K562 (cell line): Measurements from ENCODE around the gene TTC23L. TPM values are rescaled to one million over a fixed set of nuclear protein-coding genes. Genes with fewer than 3 reads are reported as not detected.
A peak's percentile ranks its signal among the peaks of the same experiment; 100 is the strongest.

ENCODE experiments used
- C11orf30 ChIP-seq: fragments of 450-650 bp; IDR thresholded peaks from 2 replicates; pipeline ENCODE4 v1.6.1; 2016; ENCODE audit warnings: low read depth, mild to moderate bottlenecking
- CREB1 ChIP-seq, 2 experiments: sonication (generic) in 1 of 2; formaldehyde crosslinking in 1 of 2; IDR thresholded peaks; 2 replicates each; pipeline versions ENCODE4 v1.6.1 to v1.8.0; 2012 to 2022; ENCODE audit warnings: inconsistent platforms in 1 of 2, mild to moderate bottlenecking in 1 of 2, missing genetic modification reagents in 1 of 2, moderate library complexity in 1 of 2
- DACH1 ChIP-seq: fragments of 450-650 bp; IDR thresholded peaks from 2 replicates; pipeline ENCODE4 v1.6.1; 2018; ENCODE audit not compliant: partially characterized antibody
- EP300 ChIP-seq: IDR thresholded peaks from 2 replicates; pipeline ENCODE4 v1.6.1; 2012; ENCODE audit warnings: low read length, improper control_type of control experiment
- ESRRB ChIP-seq: fragments of 250-450 bp; sonication (Bioruptor Pico); IDR thresholded peaks from 2 replicates; pipeline ENCODE4 v1.5.0; 2020; ENCODE audit warnings: mild to moderate bottlenecking, moderate library complexity, borderline replicate concordance
- HMG20A ChIP-seq: fragments of 450-650 bp; formaldehyde crosslinking; conservative IDR thresholded peaks from 2 replicates; pipeline ENCODE4 v1.4.0; 2020; ENCODE audit warnings: mild to moderate bottlenecking, mixed read lengths
- POLR3A ChIP-seq: IDR thresholded peaks from 2 replicates; pipeline ENCODE4 v1.6.1; 2011; ENCODE audit warnings: borderline replicate concordance, mild to moderate bottlenecking, moderate library complexity; ENCODE audit not compliant: insufficient read length, insufficient read depth; ENCODE audit errors: extremely low read depth
- ZFX ChIP-seq: sonication (generic); formaldehyde crosslinking; IDR thresholded peaks from 2 replicates; pipeline ENCODE4 v1.8.0; 2022; ENCODE audit warnings: mild to moderate bottlenecking, missing genetic modification reagents, moderate library complexity
- ZNF175 ChIP-seq: fragments of 200-800 bp; sonication (Bioruptor generic); IDR thresholded peaks from 2 replicates; pipeline ENCODE4 v1.6.1; 2016; ENCODE audit warnings: low read depth, mild to moderate bottlenecking, missing genetic modification characterization, missing compliant biosample characterization
- ZNF253 ChIP-seq: fragments of 250-450 bp; sonication (Bioruptor Pico); conservative IDR thresholded peaks from 2 replicates; pipeline ENCODE4 v1.6.1; 2021; ENCODE audit warnings: mild to moderate bottlenecking
- polyA plus RNA-seq, 8 experiments: library from polyadenylated mRNA; depleted of rRNA in 4 of 8; stranded (reverse) in 5 of 8; unstranded in 3 of 8; fragments of >200 nt; fragmentation: Nextera tagmentation in 2 of 8; fragmentation: Illumina TruSeq in 1 of 8; extraction: Ambion mirVana in 2 of 8; extraction: Trizol in 1 of 8; gene quantifications; 2 replicates each; pipeline versions ENCODE4 v1.2.1 to v1.2.3, GENCODE V29; 2011 to 2014; ENCODE audit warnings: inconsistent platforms in 1 of 8, missing spikeins in 1 of 8
- total RNA-seq, 7 experiments: library from RNA; depleted of rRNA in 6 of 7; stranded (reverse); fragments of >200 nt in 6 of 7; fragmentation: Illumina TruSeq in 2 of 7; extraction: Trizol in 2 of 7; gene quantifications; 2 replicates each; pipeline versions ENCODE4 v1.2.1 to v1.2.3, GENCODE V29; 2011 to 2021; ENCODE audit warnings: low replicate concordance in 1 of 7
- TF ChIP-seq, protein P1 (sequence below), 2 experiments: fragments of 200-800 bp in 1 of 2; sonication (Bioruptor generic) in 1 of 2; sonication (generic) in 1 of 2; formaldehyde crosslinking in 1 of 2; IDR thresholded peaks in 1 of 2; conservative IDR thresholded peaks in 1 of 2; 2 replicates each; pipeline versions ENCODE4 v1.5.0 to v1.6.1; 2016 to 2020; ENCODE audit warnings: missing compliant biosample characterization in 1 of 2, missing genetic modification characterization in 1 of 2, missing genetic modification reagents in 1 of 2
- TF ChIP-seq, protein P2 (sequence below): sonication (generic); formaldehyde crosslinking; IDR thresholded peaks from 2 replicates; pipeline ENCODE4 v1.8.0; 2022; ENCODE audit warnings: mild to moderate bottlenecking, low read depth, missing genetic modification reagents
- TF ChIP-seq, protein P3 (sequence below): fragments of 450-650 bp; IDR thresholded peaks from 2 replicates; pipeline ENCODE4 v1.6.1; 2017; ENCODE audit warnings: antibody characterized with exemption, mild to moderate bottlenecking
- TF ChIP-seq, protein P4 (sequence below): fragments of 450-650 bp; IDR thresholded peaks from 2 replicates; pipeline ENCODE4 v1.7.0; 2016; ENCODE audit warnings: borderline replicate concordance
- TF ChIP-seq, protein P5 (sequence below): sonication (generic); formaldehyde crosslinking; IDR thresholded peaks from 2 replicates; pipeline ENCODE4 v1.8.0; 2023; ENCODE audit warnings: mild to moderate bottlenecking, missing genetic modification reagents

The TTC23L gene
- total and polyA plus RNA-seq, 9 of the 15 experiments (the other 6 are each of a cell fraction or from before 2014, with no cell fraction given) = 0.03 to 0.32 (median 0.14) TPM; not detected in 2

DNA sequence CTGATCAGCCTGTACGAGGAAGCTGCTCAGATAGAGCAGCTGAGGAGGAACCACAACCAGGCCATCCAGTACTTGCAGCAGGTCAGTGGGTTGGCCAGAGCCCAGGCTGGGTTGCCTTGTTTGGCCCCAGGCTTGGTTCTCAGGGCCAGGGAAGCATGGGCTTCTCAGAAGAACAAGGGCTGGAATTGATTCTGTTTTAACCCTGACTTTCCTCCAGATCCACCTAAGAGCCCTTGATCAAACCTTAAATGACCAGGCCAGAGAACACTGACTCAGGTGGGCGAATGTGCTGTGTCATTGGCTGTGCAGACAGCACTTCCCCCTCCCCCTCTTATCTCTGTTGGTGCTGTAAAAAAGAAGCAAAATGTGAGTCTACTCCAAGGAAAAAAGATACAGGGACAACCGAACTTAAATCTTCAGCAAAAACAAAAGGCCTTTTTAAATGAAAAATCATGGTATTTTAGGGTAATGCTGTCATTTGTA is 28.1 kb downstream of the TTC23L start (continued):
- peak; percentile 87 for TF ChIP-seq EP300
- no peak for TF ChIP-seq HMG20A
- TF ChIP-seq CREB1 (IDR thresholded peaks at IDR 0.05) = no peak; the same call in 1 of the 2 replicates
- TF ChIP-seq CREB1 (CRISPR knock-in tag; IDR thresholded peaks at IDR 0.05) = no peak
- TF ChIP-seq, protein P1, sequence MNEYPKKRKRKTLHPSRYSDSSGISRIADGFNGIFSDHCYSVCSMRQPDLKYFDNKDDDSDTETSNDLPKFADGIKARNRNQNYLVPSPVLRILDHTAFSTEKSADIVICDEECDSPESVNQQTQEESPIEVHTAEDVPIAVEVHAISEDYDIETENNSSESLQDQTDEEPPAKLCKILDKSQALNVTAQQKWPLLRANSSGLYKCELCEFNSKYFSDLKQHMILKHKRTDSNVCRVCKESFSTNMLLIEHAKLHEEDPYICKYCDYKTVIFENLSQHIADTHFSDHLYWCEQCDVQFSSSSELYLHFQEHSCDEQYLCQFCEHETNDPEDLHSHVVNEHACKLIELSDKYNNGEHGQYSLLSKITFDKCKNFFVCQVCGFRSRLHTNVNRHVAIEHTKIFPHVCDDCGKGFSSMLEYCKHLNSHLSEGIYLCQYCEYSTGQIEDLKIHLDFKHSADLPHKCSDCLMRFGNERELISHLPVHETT (CRISPR knock-in tag; conservative IDR thresholded peaks at IDR 0.05 in 1 of 2, IDR thresholded peaks at IDR 0.05 in 1 of 2) = peak in 1 of 2 experiments; percentile 77; a peak in 1 of 4 replicates
- TF ChIP-seq ZNF253 (CRISPR knock-in tag) = no peak
- no peak for TF ChIP-seq ZNF175
- no peak for TF ChIP-seq POLR3A
- TF ChIP-seq, protein P2, sequence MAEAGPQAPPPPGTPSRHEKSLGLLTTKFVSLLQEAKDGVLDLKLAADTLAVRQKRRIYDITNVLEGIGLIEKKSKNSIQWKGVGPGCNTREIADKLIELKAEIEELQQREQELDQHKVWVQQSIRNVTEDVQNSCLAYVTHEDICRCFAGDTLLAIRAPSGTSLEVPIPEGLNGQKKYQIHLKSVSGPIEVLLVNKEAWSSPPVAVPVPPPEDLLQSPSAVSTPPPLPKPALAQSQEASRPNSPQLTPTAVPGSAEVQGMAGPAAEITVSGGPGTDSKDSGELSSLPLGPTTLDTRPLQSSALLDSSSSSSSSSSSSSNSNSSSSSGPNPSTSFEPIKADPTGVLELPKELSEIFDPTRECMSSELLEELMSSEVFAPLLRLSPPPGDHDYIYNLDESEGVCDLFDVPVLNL (CRISPR knock-in tag) = no peak
- TF ChIP-seq, protein P3, sequence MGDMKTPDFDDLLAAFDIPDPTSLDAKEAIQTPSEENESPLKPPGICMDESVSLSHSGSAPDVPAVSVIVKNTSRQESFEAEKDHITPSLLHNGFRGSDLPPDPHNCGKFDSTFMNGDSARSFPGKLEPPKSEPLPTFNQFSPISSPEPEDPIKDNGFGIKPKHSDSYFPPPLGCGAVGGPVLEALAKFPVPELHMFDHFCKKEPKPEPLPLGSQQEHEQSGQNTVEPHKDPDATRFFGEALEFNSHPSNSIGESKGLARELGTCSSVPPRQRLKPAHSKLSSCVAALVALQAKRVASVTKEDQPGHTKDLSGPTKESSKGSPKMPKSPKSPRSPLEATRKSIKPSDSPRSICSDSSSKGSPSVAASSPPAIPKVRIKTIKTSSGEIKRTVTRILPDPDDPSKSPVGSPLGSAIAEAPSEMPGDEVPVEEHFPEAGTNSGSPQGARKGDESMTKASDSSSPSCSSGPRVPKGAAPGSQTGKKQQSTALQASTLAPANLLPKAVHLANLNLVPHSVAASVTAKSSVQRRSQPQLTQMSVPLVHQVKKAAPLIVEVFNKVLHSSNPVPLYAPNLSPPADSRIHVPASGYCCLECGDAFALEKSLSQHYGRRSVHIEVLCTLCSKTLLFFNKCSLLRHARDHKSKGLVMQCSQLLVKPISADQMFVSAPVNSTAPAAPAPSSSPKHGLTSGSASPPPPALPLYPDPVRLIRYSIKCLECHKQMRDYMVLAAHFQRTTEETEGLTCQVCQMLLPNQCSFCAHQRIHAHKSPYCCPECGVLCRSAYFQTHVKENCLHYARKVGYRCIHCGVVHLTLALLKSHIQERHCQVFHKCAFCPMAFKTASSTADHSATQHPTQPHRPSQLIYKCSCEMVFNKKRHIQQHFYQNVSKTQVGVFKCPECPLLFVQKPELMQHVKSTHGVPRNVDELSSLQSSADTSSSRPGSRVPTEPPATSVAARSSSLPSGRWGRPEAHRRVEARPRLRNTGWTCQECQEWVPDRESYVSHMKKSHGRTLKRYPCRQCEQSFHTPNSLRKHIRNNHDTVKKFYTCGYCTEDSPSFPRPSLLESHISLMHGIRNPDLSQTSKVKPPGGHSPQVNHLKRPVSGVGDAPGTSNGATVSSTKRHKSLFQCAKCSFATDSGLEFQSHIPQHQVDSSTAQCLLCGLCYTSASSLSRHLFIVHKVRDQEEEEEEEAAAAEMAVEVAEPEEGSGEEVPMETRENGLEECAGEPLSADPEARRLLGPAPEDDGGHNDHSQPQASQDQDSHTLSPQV = peak; percentile 98
- TF ChIP-seq, protein P4, sequence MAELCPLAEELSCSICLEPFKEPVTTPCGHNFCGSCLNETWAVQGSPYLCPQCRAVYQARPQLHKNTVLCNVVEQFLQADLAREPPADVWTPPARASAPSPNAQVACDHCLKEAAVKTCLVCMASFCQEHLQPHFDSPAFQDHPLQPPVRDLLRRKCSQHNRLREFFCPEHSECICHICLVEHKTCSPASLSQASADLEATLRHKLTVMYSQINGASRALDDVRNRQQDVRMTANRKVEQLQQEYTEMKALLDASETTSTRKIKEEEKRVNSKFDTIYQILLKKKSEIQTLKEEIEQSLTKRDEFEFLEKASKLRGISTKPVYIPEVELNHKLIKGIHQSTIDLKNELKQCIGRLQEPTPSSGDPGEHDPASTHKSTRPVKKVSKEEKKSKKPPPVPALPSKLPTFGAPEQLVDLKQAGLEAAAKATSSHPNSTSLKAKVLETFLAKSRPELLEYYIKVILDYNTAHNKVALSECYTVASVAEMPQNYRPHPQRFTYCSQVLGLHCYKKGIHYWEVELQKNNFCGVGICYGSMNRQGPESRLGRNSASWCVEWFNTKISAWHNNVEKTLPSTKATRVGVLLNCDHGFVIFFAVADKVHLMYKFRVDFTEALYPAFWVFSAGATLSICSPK = no peak
- TF ChIP-seq ESRRB (CRISPR knock-in tag) = no peak
- peak; percentile 77 for TF ChIP-seq ZFX (CRISPR knock-in tag)
- TF ChIP-seq, protein P5, sequence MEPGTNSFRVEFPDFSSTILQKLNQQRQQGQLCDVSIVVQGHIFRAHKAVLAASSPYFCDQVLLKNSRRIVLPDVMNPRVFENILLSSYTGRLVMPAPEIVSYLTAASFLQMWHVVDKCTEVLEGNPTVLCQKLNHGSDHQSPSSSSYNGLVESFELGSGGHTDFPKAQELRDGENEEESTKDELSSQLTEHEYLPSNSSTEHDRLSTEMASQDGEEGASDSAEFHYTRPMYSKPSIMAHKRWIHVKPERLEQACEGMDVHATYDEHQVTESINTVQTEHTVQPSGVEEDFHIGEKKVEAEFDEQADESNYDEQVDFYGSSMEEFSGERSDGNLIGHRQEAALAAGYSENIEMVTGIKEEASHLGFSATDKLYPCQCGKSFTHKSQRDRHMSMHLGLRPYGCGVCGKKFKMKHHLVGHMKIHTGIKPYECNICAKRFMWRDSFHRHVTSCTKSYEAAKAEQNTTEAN (CRISPR knock-in tag) = no peak
- no peak for TF ChIP-seq DACH1
- TF ChIP-seq C11orf30 = peak; percentile 99
